OCI-LY1 (cell line): Measurements from ENCODE around the gene SNHG17.
A peak's percentile ranks its signal among the peaks of the same experiment; 100 is the strongest.

Experiments
- H2AFZ ChIP-seq: fragments of 200-600 bp; sonication (generic), shearing (Covaris generic); 2 replicates; pipeline ENCODE4 v1.6.0; 2014; ENCODE audit warnings: antibody characterized with exemption, mild to moderate bottlenecking, low read length
- H3F3A ChIP-seq: fragments of 200-600 bp; sonication (generic), shearing (Covaris generic); 2 replicates; pipeline ENCODE4 v1.6.0; 2014; ENCODE audit warnings: mild to moderate bottlenecking, antibody characterized with exemption, low read length, moderate library complexity; ENCODE audit not compliant: insufficient read depth
- H3K27ac ChIP-seq: fragments of 200-600 bp; sonication (generic); 2 replicates; pipeline ENCODE4 v1.5.1; 2014; ENCODE audit warnings: low read length, mixed run types, mild to moderate bottlenecking, low read depth; ENCODE audit not compliant: poor library complexity, severe bottlenecking
- H3K27me3 ChIP-seq: fragments of 200-600 bp; sonication (generic); 2 replicates; pipeline ENCODE4 v1.6.0; 2014; ENCODE audit warnings: antibody characterized with exemption, mild to moderate bottlenecking, low read length, moderate library complexity; ENCODE audit not compliant: insufficient read depth
- H3K36me3 ChIP-seq: fragments of 200-600 bp; sonication (generic); 2 replicates; pipeline ENCODE4 v1.6.1; 2014; ENCODE audit warnings: mild to moderate bottlenecking, antibody characterized with exemption, low read length, moderate library complexity, mixed read lengths; ENCODE audit not compliant: insufficient read depth
- H3K4me1 ChIP-seq: fragments of 200-600 bp; sonication (generic); 2 replicates; pipeline ENCODE4 v1.5.1; 2014; ENCODE audit warnings: mild to moderate bottlenecking, low read length, moderate library complexity; ENCODE audit not compliant: insufficient read depth, severe bottlenecking
- H3K4me2 ChIP-seq: fragments of 200-600 bp; sonication (generic), shearing (Covaris generic); 2 replicates; pipeline ENCODE4 v1.6.1; 2014; ENCODE audit warnings: low read length
- H3K4me3 ChIP-seq: fragments of 200-600 bp; sonication (generic); 2 replicates; pipeline ENCODE4 v1.5.1; 2014; ENCODE audit warnings: low read length, low read depth, mild to moderate bottlenecking, mixed read lengths; ENCODE audit not compliant: poor library complexity, severe bottlenecking
- H3K79me2 ChIP-seq: fragments of 200-600 bp; shearing (Covaris generic); 2 replicates; pipeline ENCODE4 v1.6.1; 2016; ENCODE audit warnings: mixed run types, low read length, mixed read lengths; ENCODE audit not compliant: insufficient read depth
- H3K9ac ChIP-seq: fragments of 200-600 bp; sonication (generic), shearing (Covaris generic); 2 replicates; pipeline ENCODE4 v1.6.1; 2014; ENCODE audit warnings: mild to moderate bottlenecking, low read length, mixed read lengths
- H3K9me2 ChIP-seq: fragments of 200-600 bp; sonication (generic), shearing (Covaris generic); 2 replicates; pipeline ENCODE4 v1.6.1; 2014; ENCODE audit warnings: low read depth, mild to moderate bottlenecking, low read length, mixed read lengths
- H3K9me3 ChIP-seq: fragments of 200-600 bp; shearing (Covaris generic); 2 replicates; pipeline ENCODE4 v1.6.1; 2014; ENCODE audit warnings: low read length, mixed read lengths
- H4K20me1 ChIP-seq: fragments of 200-600 bp; sonication (generic), shearing (Covaris generic); 2 replicates; pipeline ENCODE4 v1.6.0; 2016; ENCODE audit warnings: mild to moderate bottlenecking, low read length; ENCODE audit not compliant: insufficient read depth
- CTCF ChIP-seq: fragments of 200-600 bp; sonication (generic), shearing (Covaris generic); IDR thresholded peaks from 2 replicates; pipeline ENCODE4 v1.5.1; 2017; ENCODE audit warnings: mild to moderate bottlenecking, antibody characterized with exemption, low read length, moderate library complexity, mixed read lengths
- EZH2 ChIP-seq: fragments of 200-600 bp; sonication (generic), shearing (Covaris generic); IDR thresholded peaks from 2 replicates; pipeline ENCODE4 v1.8.0; 2017; ENCODE audit warnings: borderline replicate concordance, mixed run types, mild to moderate bottlenecking, antibody characterized with exemption, low read length, moderate library complexity, mixed read lengths

SNHG17 gene

GRCh38 chr20:38473367-38473795, 38.3 kb upstream of the SNHG17 start:
- no peaks in the 10 kb centered on the region for H3K36me3 ChIP-seq
- H3F3A ChIP-seq: no peaks in the 10 kb centered on the region
- peak overlapping the region; percentile 88 for H3K4me3 ChIP-seq
- no peak overlapping the region for H3K27ac ChIP-seq
- H3K9me3 ChIP-seq: no peaks in the 10 kb centered on the region
- H3K27me3 ChIP-seq: no peaks in the 10 kb centered on the region
- H2AFZ ChIP-seq: no peak overlapping the region
- H3K9ac ChIP-seq: peak overlapping the region; percentile 80
- TF ChIP-seq EZH2 (no peak), CTCF (no peak)
- H3K79me2 ChIP-seq: peaks cover 45% of the 10 kb centered on the region
- no peaks in the 10 kb centered on the region for H4K20me1 ChIP-seq
- H3K4me1 ChIP-seq: peaks cover 28% of the 10 kb centered on the region
- H3K4me2 ChIP-seq: peak overlapping the region; percentile 82
- no peaks in the 10 kb centered on the region for H3K9me2 ChIP-seq

DNA sequence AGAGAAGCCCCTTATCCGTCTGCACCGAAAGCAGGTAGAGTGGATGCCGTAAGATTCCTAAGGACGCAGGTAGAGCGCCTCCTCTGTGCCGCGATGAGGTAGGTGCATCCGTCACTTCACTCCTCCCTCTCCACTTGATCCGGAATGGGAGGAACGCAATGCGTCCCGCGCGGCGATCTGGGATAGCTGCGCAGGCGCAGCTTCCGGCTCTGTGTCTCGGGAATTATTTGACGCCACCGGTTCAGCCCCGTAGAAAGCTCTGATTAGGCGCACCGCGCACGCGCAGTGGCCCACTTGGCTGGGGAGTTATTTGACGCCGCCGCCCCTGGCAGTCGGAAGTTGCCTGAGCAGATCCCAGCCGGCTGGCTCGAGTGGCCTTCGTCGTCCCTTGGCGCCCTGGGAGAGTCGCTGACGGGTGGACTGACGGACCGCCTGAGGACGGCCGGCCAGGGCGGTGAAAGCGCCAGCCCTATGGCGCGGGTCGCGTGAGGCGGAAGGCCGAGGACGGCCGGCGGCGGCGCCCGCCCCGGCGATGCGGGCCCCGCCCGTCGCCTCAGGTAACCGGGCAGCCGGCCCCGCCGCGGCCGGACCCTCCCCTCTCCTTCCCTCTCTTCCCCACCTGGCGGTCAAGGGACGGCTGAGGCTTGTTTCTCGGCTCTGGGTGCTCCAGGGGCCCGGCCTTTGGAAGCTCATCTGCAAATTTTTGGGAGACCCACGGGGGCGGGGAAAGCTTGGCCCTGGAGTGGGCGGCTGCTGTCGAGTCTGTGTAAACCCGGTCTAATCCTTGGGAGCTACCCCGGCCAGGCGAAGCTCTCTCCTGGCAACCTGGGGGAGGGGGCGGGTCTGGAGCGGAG, 37.6 kb upstream of the SNHG17 start, which contains the start of gene RALGAPB:
RALGAPB (plus strand) TSS at position 331 of the 854 bp plus-strand sequence. CDS start 15,590 bp downstream, outside the sequence.
- H3K4me2 ChIP-seq: peak within 1 kb of the TSS; percentile 82
- H3F3A ChIP-seq: no peaks in the 10 kb centered on the region
- peaks cover 40% of the 10 kb centered on the region for H3K79me2 ChIP-seq
- no peaks in the 10 kb centered on the region for H3K9me3 ChIP-seq
- H3K27ac ChIP-seq: no peak within 1 kb of the TSS
- peak within 1 kb of the TSS; percentile 80 for H3K9ac ChIP-seq
- peak within 1 kb of the TSS; percentile 23; the same call in 1 of the 2 replicates for H2AFZ ChIP-seq
- H3K4me3 ChIP-seq: peak within 1 kb of the TSS; percentile 88
- TF ChIP-seq CTCF (peak; percentile 53; the same call in 1 of the 2 replicates), EZH2 (no peak)
- H3K36me3 ChIP-seq: no peaks in the 10 kb centered on the region
- no peaks in the 10 kb centered on the region for H4K20me1 ChIP-seq
- H3K9me2 ChIP-seq: no peaks in the 10 kb centered on the region
- H3K27me3 ChIP-seq: no peaks in the 10 kb centered on the region
- H3K4me1 ChIP-seq: peaks cover 28% of the 10 kb centered on the region

DNA sequence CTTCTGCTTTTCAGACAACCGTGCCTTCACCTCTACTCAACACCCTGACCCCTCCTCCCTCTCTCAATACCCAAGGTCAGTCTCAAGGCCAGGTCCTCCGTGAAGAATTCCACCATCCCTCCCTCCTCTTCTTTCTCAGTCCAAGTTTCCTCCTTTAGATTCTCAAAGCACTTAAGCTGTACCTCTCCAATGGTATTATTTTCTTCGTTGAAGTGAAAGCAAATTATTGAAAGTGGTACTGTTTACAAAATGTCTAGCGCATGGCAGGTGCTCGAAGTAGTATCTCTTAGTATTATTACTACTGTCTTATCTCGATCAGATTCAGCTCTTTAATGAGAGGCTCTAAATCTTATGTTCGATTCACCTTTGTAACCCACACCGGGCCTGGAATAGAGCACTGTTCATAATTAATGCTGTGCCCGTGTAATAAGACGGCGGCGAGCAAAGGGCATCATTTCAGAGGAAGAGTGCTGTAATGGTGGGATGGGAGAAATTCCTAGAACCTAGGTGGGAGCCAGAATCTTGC, 36.9 kb upstream of the SNHG17 start:
- TF ChIP-seq EZH2 (no peak), CTCF (no peak)
- Histone ChIP-seq H3K36me3 (no peaks in the 10 kb centered on the region), H3K9me2 (no peaks in the 10 kb centered on the region), H3F3A (no peaks in the 10 kb centered on the region), H3K27me3 (no peaks in the 10 kb centered on the region), H3K4me2 (peak overlapping the region; percentile 82), H3K27ac (no peak overlapping the region), H3K79me2 (peaks cover 33% of the 10 kb centered on the region), H3K4me1 (peaks cover 28% of the 10 kb centered on the region), H2AFZ (peak overlapping the region; percentile 23; the same call in 1 of the 2 replicates), H3K9me3 (no peaks in the 10 kb centered on the region), H4K20me1 (no peaks in the 10 kb centered on the region), H3K4me3 (peak overlapping the region; percentile 88), H3K9ac (peak overlapping the region; percentile 80)
